ENCODE data around the gene UCMA.

UCMA gene

GRCh38 chr10:13231808-13232207 is 2.4 kb downstream of the UCMA start:
- DNase-seq = no peak

GRCh38 chr10:13231190-13231589 is 3.0 kb downstream of the UCMA start:
- no peak for DNase-seq

GRCh38 chr10:13227031-13227430 is 7.1 kb downstream of the UCMA start:
- no peak for DNase-seq

GRCh38 chr10:13225601-13226000 is 8.6 kb downstream of the UCMA start:
- DNase-seq = no peak

GRCh38 chr10:13224210-13224995 is 9.8 kb downstream of the UCMA start:
- DNase-seq = no peak

- DNase-seq = no peak
These were observed 10.9 kb downstream of the UCMA start for GRCh38 chr10:13223241-13223640.

- no peak for DNase-seq
These were observed 11.6 kb downstream of the UCMA start for GRCh38 chr10:13222566-13222965.

- DNase-seq = no peak
These were observed 12.0 kb downstream of the UCMA start for GRCh38 chr10:13222151-13222550.

- DNase-seq = peak; percentile 5
These were observed 12.6 kb downstream of the UCMA start for GRCh38 chr10:13221572-13221971.

- no peak for DNase-seq
These were observed 14.2 kb downstream of the UCMA start for GRCh38 chr10:13219685-13220670.

GRCh38 chr10:13218878-13219277 is 15.3 kb downstream of the UCMA start:
- no peak for DNase-seq

GRCh38 chr10:13213163-13213562 is 21.0 kb downstream of the UCMA start:
- DNase-seq = no peak

GRCh38 chr10:13206546-13207443 is 27.4 kb downstream of the UCMA start:
- no peak for DNase-seq

GRCh38 chr10:13206091-13206490 is 28.1 kb downstream of the UCMA start:
- no peak for DNase-seq

GRCh38 chr10:13201132-13201531 is 33.0 kb downstream of the UCMA start:
- no peak for DNase-seq

GRCh38 chr10:13195016-13195415 is 39.2 kb downstream of the UCMA start:
- no peak for DNase-seq

- DNase-seq = no peak
These were observed 40.5 kb downstream of the UCMA start for GRCh38 chr10:13193637-13194036.

GRCh38 chr10:13191362-13191761 is 42.8 kb downstream of the UCMA start:
- no peak for DNase-seq

- no peak for DNase-seq
These were observed 43.4 kb downstream of the UCMA start for GRCh38 chr10:13190816-13191215.

- DNase-seq = no peak
These were observed 44.2 kb downstream of the UCMA start for GRCh38 chr10:13189961-13190360.

- DNase-seq = no peak
These were observed 45.6 kb downstream of the UCMA start for GRCh38 chr10:13188593-13188992.

- DNase-seq = no peak
These were observed 47.0 kb downstream of the UCMA start for GRCh38 chr10:13187135-13187534.

Data from activated CD4-positive, alpha-beta T cell treated with anti-CD3 and anti-CD28 coated beads, Interleukin-10, Interleukin-2, amounts not matched to agents 100 ng/mL and 50 ng/mL, durations not matched to agents 16 hours and 8 hours (primary cell).